Tibial artery (tissue), 4 donors: ENCODE measurements around the gene CNDP2.

Source experiments
- DNase-seq, 2 donors: peaks; one replicate each; pipeline ENCODE4 v3.0.0-alpha.2; 2019
- H3K27ac ChIP-seq, 2 donors: fragments of 200-600 bp; sonication (generic) in 1 of 2; 1 replicate in 1 of 2; 2 replicates in 1 of 2; pipeline ENCODE4 v1.5.1; 2018 to 2019; ENCODE audit warnings: mild to moderate bottlenecking in 1 of 2
- H3K27me3 ChIP-seq, 2 donors: fragments of 200-600 bp; sonication (generic) in 1 of 2; one replicate each; pipeline versions ENCODE4 v1.5.1 to v1.6.0; 2016 to 2019
- H3K36me3 ChIP-seq, 3 donors: fragments of 200-600 bp; sonication (generic) in 2 of 3; one replicate each; pipeline ENCODE4 v1.5.1; 2016 to 2019; ENCODE audit warnings: mild to moderate bottlenecking in 2 of 3
- H3K4me1 ChIP-seq, 4 donors: fragments of 200-600 bp; sonication (generic) in 2 of 4; 1 replicate in 3 of 4; 2 replicates in 1 of 4; pipeline ENCODE4 v1.5.1; 2016 to 2019
- H3K4me3 ChIP-seq, 2 donors: fragments of 200-600 bp; sonication (generic) in 1 of 2; 1 replicate in 1 of 2; 2 replicates in 1 of 2; pipeline ENCODE4 v1.5.1; 2018 to 2019; ENCODE audit warnings: mild to moderate bottlenecking in 2 of 2
- H3K9me3 ChIP-seq, 3 donors: fragments of 200-600 bp; sonication (generic) in 1 of 3; one replicate each; pipeline ENCODE4 v1.5.1; 2016 to 2019
- CTCF ChIP-seq, 2 experiments: fragments of 200-600 bp in 1 of 2; fragments of 450-650 bp in 1 of 2; IDR thresholded peaks; one replicate each; pipeline ENCODE4 v1.5.1; 2017 to 2019; ENCODE audit warnings: antibody characterized with exemption in 2 of 2, mild to moderate bottlenecking in 1 of 2, moderate library complexity in 1 of 2
- intact Hi-C: fragments of 100-400 bp; cut with DNase I; formaldehyde crosslinking; loops from one replicate; pipeline ENCODE4 v1.15.0; 2023; ENCODE audit warnings: low total_unique reads

The CNDP2 gene

GRCh38 chr18:74525741-74526140 lies 29.6 kb downstream of the CNDP2 start:
- no peak for TF ChIP-seq CTCF (IDR thresholded peaks at IDR 0.05)
- Histone ChIP-seq H3K4me1 (no peaks in the 10 kb centered on the region), H3K27me3 (no peaks in the 10 kb centered on the region), H3K36me3 (peaks cover 5 to 17% (median 12%) of the 10 kb centered on the region in 3 donors), H3K27ac (no peak overlapping the region), H3K9me3 (no peaks in the 10 kb centered on the region), H3K4me3 (no peak overlapping the region)
- DNase-seq = peak in 1 of 2 donors; percentile 52
- intact Hi-C loops = no loop called here

GRCh38 chr18:74526488-74526887 lies 30.3 kb downstream of the CNDP2 start:
- H3K27ac ChIP-seq = no peak overlapping the region
- no peak for DNase-seq
- no peaks in the 10 kb centered on the region for H3K4me1 ChIP-seq
- peaks cover 0 to 9% (median 4%) of the 10 kb centered on the region in 3 donors for H3K36me3 ChIP-seq
- intact Hi-C loops = no loop called here
- TF ChIP-seq CTCF (IDR thresholded peaks at IDR 0.05) = no peak
- no peaks in the 10 kb centered on the region for H3K27me3 ChIP-seq
- H3K4me3 ChIP-seq = no peak overlapping the region
- no peaks in the 10 kb centered on the region for H3K9me3 ChIP-seq

GRCh38 chr18:74528478-74528877 lies 32.3 kb downstream of the CNDP2 start:
- Histone ChIP-seq H3K36me3 (no peaks in the 10 kb centered on the region), H3K4me3 (no peak overlapping the region), H3K9me3 (no peaks in the 10 kb centered on the region), H3K27me3 (no peaks in the 10 kb centered on the region), H3K27ac (no peak overlapping the region), H3K4me1 (no peaks in the 10 kb centered on the region)
- TF ChIP-seq CTCF (IDR thresholded peaks at IDR 0.05) = no peak
- intact Hi-C loops = no loop called here
- DNase-seq = no peak

GRCh38 chr18:74528913-74529312 lies 32.8 kb downstream of the CNDP2 start:
- no peak for TF ChIP-seq CTCF (IDR thresholded peaks at IDR 0.05)
- Histone ChIP-seq H3K27me3 (no peaks in the 10 kb centered on the region), H3K36me3 (no peaks in the 10 kb centered on the region), H3K4me1 (no peaks in the 10 kb centered on the region), H3K4me3 (no peak overlapping the region), H3K9me3 (no peaks in the 10 kb centered on the region), H3K27ac (no peak overlapping the region)
- no peak for DNase-seq
- intact Hi-C loops = no loop called here

- Histone ChIP-seq H3K27ac (no peak overlapping the region), H3K4me1 (no peaks in the 10 kb centered on the region), H3K36me3 (no peaks in the 10 kb centered on the region), H3K9me3 (no peaks in the 10 kb centered on the region), H3K4me3 (no peak overlapping the region), H3K27me3 (no peaks in the 10 kb centered on the region)
- DNase-seq = peak in 1 of 2 donors; percentile 27
- TF ChIP-seq CTCF (IDR thresholded peaks at IDR 0.05) = no peak
- intact Hi-C loops = no loop called here
Measured at GRCh38 chr18:74529378-74529777, 33.2 kb downstream of the CNDP2 start.
